Spleen (tissue), 7 donors: Measurements from ENCODE around the gene BRD1.

Source experiments
- POLR2A ChIP-seq, 3 donors: fragments of 450-650 bp; IDR thresholded peaks; one replicate each; pipeline ENCODE4 v1.5.1; 2017; ENCODE audit warnings: antibody characterized with exemption in 3 of 3, mild to moderate bottlenecking in 1 of 3
- POLR2AphosphoS5 ChIP-seq, 3 donors: sonication (generic); formaldehyde crosslinking; IDR thresholded peaks; one replicate each; pipeline ENCODE4 v1.5.1; 2017; ENCODE audit warnings: antibody characterized with exemption in 3 of 3
- TF ChIP-seq, protein P1 (sequence below), 11 experiments: fragments of 200-600 bp in 7 of 11; fragments of 450-650 bp in 4 of 11; sonication (generic) in 4 of 11; IDR thresholded peaks in 8 of 11; conservative IDR thresholded peaks in 3 of 11; 1 replicate in 7 of 11; 2 replicates in 4 of 11; pipeline versions ENCODE4 v1.4.0 to v1.8.0; 2016 to 2021; ENCODE audit warnings: antibody characterized with exemption in 11 of 11, inconsistent platforms in 4 of 11, mild to moderate bottlenecking in 1 of 11
- donor health status: DM: no; HTN: no; CAD: no; lungs with moderate emphysema.
- donor health status: DM: no; HTN: no; CAD: no.
- donor health status: DM: no; HTN: no; CAD: no.

DNA sequence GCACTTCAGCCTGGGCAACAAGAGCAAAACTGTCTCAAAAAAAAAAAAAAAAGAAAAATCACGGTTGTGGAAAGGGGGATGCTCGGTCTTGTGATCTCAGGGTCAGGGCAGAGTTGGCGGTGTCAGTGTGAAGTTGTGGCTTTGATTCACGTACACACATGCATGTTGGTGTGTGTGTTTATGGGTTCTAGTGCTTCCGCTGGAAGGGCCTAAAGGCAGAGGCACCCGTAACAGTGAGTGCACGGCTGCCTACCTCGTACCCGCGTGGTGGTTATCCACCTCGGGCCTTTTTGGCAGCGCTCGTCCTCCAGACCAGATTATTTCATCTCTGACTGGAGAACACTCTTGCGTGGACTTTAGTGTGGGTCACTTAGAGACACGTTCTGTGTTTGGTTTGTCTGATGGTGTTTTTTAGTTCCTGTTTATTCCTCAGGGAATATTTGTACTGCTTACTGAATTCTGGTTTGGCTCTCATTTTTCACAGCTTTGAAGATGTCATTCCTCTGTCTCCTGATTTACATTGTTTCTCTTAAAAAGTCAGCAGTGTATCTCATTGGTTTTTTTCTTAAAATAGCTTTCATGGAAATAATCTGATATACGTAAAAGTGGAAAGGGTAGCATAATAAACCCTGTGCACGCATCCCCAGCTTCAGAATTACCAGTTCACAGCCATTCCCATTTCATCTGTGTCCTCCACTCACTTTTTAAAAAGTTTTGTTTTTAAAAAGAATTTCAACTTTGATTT is 41.6 kb upstream of the BRD1 start:
- TF ChIP-seq, protein P1, sequence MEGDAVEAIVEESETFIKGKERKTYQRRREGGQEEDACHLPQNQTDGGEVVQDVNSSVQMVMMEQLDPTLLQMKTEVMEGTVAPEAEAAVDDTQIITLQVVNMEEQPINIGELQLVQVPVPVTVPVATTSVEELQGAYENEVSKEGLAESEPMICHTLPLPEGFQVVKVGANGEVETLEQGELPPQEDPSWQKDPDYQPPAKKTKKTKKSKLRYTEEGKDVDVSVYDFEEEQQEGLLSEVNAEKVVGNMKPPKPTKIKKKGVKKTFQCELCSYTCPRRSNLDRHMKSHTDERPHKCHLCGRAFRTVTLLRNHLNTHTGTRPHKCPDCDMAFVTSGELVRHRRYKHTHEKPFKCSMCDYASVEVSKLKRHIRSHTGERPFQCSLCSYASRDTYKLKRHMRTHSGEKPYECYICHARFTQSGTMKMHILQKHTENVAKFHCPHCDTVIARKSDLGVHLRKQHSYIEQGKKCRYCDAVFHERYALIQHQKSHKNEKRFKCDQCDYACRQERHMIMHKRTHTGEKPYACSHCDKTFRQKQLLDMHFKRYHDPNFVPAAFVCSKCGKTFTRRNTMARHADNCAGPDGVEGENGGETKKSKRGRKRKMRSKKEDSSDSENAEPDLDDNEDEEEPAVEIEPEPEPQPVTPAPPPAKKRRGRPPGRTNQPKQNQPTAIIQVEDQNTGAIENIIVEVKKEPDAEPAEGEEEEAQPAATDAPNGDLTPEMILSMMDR (IDR thresholded peaks at IDR 0.05 in 8 of 11, conservative IDR thresholded peaks at IDR 0.05 in 3 of 11) = no peak
- no peak for TF ChIP-seq POLR2AphosphoS5 (IDR thresholded peaks at IDR 0.05)
- TF ChIP-seq POLR2A (IDR thresholded peaks at IDR 0.05) = no peak
